ENCODE measurements around the gene USP2.

DNA sequence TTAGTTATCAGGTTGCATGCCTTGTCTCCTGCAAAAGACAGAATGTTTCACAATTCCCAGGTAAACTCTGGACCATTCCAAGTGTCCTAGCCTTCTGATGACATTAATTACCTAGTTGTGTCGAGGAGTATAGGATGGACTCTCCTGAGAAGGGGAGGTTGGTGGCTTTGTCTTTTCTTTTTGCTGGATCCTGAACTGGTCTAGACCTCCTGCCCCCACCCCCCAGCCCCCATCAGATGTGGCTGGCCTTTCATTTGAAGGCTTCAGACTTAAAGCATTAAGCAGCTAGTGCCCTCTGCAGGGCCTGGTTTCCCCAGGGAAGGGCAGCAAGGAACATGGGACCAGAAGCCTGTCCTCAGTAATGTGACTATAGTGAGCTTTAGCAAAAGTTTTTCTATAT is 74.3 kb downstream of the USP2 start:
- TF ChIP-seq GATA2 (IDR thresholded peaks at IDR 0.05; ENCODE audit: low read depth, low read length) = no peak
- no peak for TF ChIP-seq GATA3 (IDR thresholded peaks at IDR 0.05; ENCODE audit: low read depth, low read length)
